Lower leg skin (tissue), 4 donors: ENCODE results near the gene MCM5. TPM values are rescaled to one million over a fixed set of nuclear protein-coding genes. Genes with fewer than 3 reads are reported as not detected.
"Not testable (repeated sequence)": the region's sequence is repeated elsewhere in the genome, so short reads cannot be mapped to it uniquely, and the experiment has no call there.

Source experiments
- DNase-seq, 2 donors: peaks; one replicate each; pipeline ENCODE4 v3.0.0-alpha.2; 2019; ENCODE audit warnings: low spot score in 2 of 2
- H3K4me3 ChIP-seq: fragments of 200-600 bp; sonication (generic); 2 replicates; pipeline ENCODE4 v1.5.1; 2017; ENCODE audit warnings: mild to moderate bottlenecking, low read depth; ENCODE audit not compliant: poor library complexity, severe bottlenecking
- CTCF ChIP-seq, 3 donors: fragments of 450-650 bp; IDR thresholded peaks; one replicate each; pipeline ENCODE4 v1.5.1; 2016; ENCODE audit warnings: antibody characterized with exemption in 3 of 3, mild to moderate bottlenecking in 3 of 3, moderate library complexity in 2 of 3
- POLR2A ChIP-seq, 2 donors: fragments of 450-650 bp; IDR thresholded peaks; one replicate each; pipeline ENCODE4 v1.6.1; 2016 to 2017; ENCODE audit warnings: antibody characterized with exemption in 2 of 2, mild to moderate bottlenecking in 1 of 2, moderate library complexity in 1 of 2
- WGBS, 2 donors: methylation state at CpG; one replicate each; pipeline ENCODE4 v1.1.5; 2018; 5-methylcytosine and 5-hydroxymethylcytosine counted together
- intact Hi-C: fragments of 100-400 bp; cut with DNase I; formaldehyde crosslinking; loops from one replicate; pipeline ENCODE4 v1.15.0; 2023; ENCODE audit warnings: low total_unique reads
- total RNA-seq, 4 donors: library from RNA; depleted of rRNA; stranded (reverse); fragments of >200 nt; gene quantifications; one replicate each; pipeline ENCODE4 v1.1.0, GENCODE V29; 2016

Gene MCM5
- total RNA-seq, 4 donors from 2014 or later: 10.1 to 44.3 (median 20.8) TPM

GRCh38 chr22:35456757-35457156 is 56.8 kb downstream of the MCM5 start:
- DNase-seq: no peak
- no peak for TF ChIP-seq CTCF (IDR thresholded peaks at IDR 0.05)
- TF ChIP-seq POLR2A (IDR thresholded peaks at IDR 0.05): no peak
- intact Hi-C loops: no loop called here
- no peak overlapping the region for H3K4me3 ChIP-seq
- 87 to 90% methylated on average over 10 of the region's 10 CpGs for WGBS, 2 donors

- WGBS, 2 donors: 52 to 59% methylated on average over 9 of the region's 9 CpGs
- no peak overlapping the region for H3K4me3 ChIP-seq
- TF ChIP-seq CTCF (IDR thresholded peaks at IDR 0.05) (no peak), POLR2A (IDR thresholded peaks at IDR 0.05) (no peak)
- no peak for DNase-seq
- intact Hi-C loops: no loop called here
Measured at GRCh38 chr22:35457729-35458546, 58.0 kb downstream of the MCM5 start.

DNA sequence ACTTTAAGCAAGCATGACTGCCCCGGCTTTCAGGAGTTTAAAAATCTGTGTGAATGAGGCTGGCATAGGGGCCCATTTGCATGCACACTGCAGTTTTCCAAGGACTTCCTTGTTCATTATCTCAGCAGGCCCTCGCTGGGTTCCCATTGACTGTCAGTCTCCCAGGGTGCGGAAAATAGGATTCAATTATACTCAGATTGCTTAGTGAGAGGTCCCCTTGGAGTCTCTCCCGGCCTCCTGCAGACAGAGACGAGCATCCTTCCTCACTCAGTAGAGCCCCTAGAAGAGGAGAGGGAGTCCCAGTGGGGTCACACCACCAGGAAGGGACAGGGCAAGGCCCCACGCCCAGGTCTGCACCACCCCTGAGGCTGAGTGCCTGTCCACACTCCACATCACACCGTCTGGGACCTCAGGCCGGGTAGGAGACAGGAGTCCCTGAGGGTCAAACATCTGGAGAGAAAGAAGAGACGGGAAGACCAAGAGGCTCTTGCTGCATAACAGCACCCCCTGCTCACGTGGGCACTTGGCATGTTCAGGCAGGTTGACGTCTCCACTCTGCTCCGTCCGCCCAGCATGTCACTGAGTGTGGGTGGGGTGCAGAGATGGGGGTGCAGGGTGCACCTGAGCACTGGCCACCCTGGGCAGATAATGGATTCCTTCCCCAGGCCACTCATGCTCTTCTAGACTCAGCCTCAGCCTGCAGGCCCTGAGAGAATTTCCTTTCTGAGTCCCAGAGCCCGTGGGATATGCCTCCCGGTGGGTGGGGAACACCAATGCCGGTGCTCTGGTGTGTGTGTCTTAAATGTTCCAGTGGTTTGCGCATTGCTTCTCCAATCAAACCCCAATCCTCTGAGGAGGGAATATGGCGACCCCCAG is 58.8 kb downstream of the MCM5 start:
- no peak for DNase-seq
- 58 to 61% methylated on average over 17 to 18 of the region's 18 CpGs for WGBS, 2 donors
- H3K4me3 ChIP-seq: no peak overlapping the region
- intact Hi-C loops: no loop called here
- no peak for TF ChIP-seq POLR2A (IDR thresholded peaks at IDR 0.05)
- TF ChIP-seq CTCF (IDR thresholded peaks at IDR 0.05): no peak

DNA sequence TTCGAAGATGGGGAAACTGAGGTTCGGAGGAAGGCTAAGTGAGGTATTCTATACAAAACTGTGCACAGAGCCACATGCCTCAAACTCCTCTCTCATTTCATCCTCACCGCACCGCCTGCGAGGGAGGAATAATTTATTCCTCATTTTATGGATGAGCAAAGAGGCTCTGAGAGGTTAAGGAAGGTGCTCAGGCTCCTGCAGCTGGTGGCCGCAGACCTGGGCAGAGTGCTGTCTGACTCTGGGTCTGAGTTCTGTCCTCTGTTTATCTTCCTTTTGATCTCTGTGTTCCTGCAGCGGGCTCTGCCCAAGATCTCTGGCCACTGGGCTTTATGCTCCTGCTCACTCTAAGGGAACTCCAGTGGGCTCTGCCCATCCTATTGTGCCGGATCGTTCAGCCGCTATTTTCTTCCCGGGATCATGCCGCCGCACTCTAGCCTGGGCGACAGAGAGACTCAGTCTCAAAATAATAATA is 59.5 kb downstream of the MCM5 start:
- DNase-seq: no peak
- intact Hi-C loops: no loop called here
- H3K4me3 ChIP-seq: no peak overlapping the region
- WGBS, 2 donors: 89 to 94% methylated on average over 14 of the region's 14 CpGs
- TF ChIP-seq POLR2A (IDR thresholded peaks at IDR 0.05): no peak
- TF ChIP-seq CTCF (IDR thresholded peaks at IDR 0.05): no peak

GRCh38 chr22:35459976-35460375 is 60.0 kb downstream of the MCM5 start:
- H3K4me3 ChIP-seq, DNase-seq, intact Hi-C loops: not testable (repeated sequence)
- WGBS, 2 donors: 90 to 91% methylated on average over 10 of the region's 10 CpGs

DNA sequence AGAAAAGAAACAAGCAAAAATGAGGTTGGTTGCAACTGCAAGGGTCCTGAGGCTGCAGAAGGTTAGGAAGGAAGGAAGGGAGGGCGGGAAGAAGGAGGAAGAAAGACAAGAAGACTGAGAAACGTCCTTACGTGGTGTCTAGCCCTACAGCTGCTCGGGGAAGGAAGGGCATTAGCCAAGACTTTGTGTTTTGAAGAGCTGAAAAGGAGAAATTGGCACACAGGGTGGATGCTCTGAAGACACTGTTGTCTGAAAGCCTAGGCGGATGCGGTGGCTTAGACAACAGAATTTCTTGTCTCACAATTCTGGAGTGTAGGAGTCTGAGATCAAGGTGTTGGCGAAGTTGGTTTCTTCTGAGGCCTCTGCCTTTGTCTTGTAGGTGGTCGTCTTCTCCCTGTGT is 60.7 kb downstream of the MCM5 start:
- intact Hi-C loops: no loop called here
- DNase-seq: no peak
- no peak overlapping the region for H3K4me3 ChIP-seq
- TF ChIP-seq CTCF (IDR thresholded peaks at IDR 0.05) (no peak), POLR2A (IDR thresholded peaks at IDR 0.05) (no peak)
- 83 to 84% methylated on average over 8 of the region's 8 CpGs for WGBS, 2 donors
